Measurements from ENCODE around the gene NHLRC4.

GRCh38 chr16:572865-573650 is 6.3 kb downstream of the NHLRC4 start:
- TF ChIP-seq CTCF (IDR thresholded peaks at IDR 0.05) (no peak), POLR2A (IDR thresholded peaks at IDR 0.05) (no peak)

All from lower leg skin (tissue), 3 donors.